Measurements from ENCODE around the gene SUMO2. TPM values are rescaled to one million over a fixed set of nuclear protein-coding genes. Genes with fewer than 3 reads are reported as not detected.

The SUMO2 gene
- total RNA-seq, 1 experiment from 2014 or later: 650 TPM

GRCh38 chr17:75154195-75155106 is 28.3 kb downstream of the SUMO2 start, which contains the start of gene JPT1 (continued):
- no peak for TF ChIP-seq ATF1 (CRISPR knock-in tag; IDR thresholded peaks at IDR 0.05)
- TF ChIP-seq GRHL2 (CRISPR knock-in tag; IDR thresholded peaks at IDR 0.05; ENCODE audit: insufficient replicate concordance, severe bottlenecking): no peak
- peak; percentile 61 for TF ChIP-seq ETV6 (CRISPR knock-in tag; IDR thresholded peaks at IDR 0.05)
- TF ChIP-seq NR2C2 (CRISPR knock-in tag; IDR thresholded peaks at IDR 0.05): no peak
- TF ChIP-seq ZNF281 (CRISPR knock-in tag; IDR thresholded peaks at IDR 0.05): peak; percentile 84
- TF ChIP-seq GABPB1 (CRISPR knock-in tag; IDR thresholded peaks at IDR 0.05): peak; percentile 54
- TF ChIP-seq RORB (CRISPR knock-in tag; IDR thresholded peaks at IDR 0.05): no peak
- TF ChIP-seq NR3C1 (CRISPR knock-in tag; conservative IDR thresholded peaks at IDR 0.05; ENCODE audit: low read depth): no peak
- TF ChIP-seq PRRX2 (CRISPR knock-in tag; IDR thresholded peaks at IDR 0.05): no peak
- TF ChIP-seq ESRRA (CRISPR knock-in tag; IDR thresholded peaks at IDR 0.05; ENCODE audit: borderline replicate concordance): peak; percentile 71; the same call in 1 of the 2 replicates
- no peak for TF ChIP-seq ATF6 (CRISPR knock-in tag; IDR thresholded peaks at IDR 0.05)
- TF ChIP-seq USF1 (CRISPR knock-in tag; IDR thresholded peaks at IDR 0.05): peak; percentile 43; the same call in 1 of the 2 replicates
- TF ChIP-seq ERG (CRISPR knock-in tag; IDR thresholded peaks at IDR 0.05): 0 out of 2 replicates have a peak, but pooled peaks have one; percentile 52
- no peak for TF ChIP-seq GTF2I (CRISPR knock-in tag; conservative IDR thresholded peaks at IDR 0.05)
- TF ChIP-seq USF2 (CRISPR knock-in tag; IDR thresholded peaks at IDR 0.05): no peak
- TF ChIP-seq ATF3 (CRISPR knock-in tag; conservative IDR thresholded peaks at IDR 0.05): no peak
- no peak for TF ChIP-seq E2F1 (CRISPR knock-in tag; IDR thresholded peaks at IDR 0.05)
- TF ChIP-seq E2F4 (CRISPR knock-in tag; IDR thresholded peaks at IDR 0.05; ENCODE audit: borderline replicate concordance, low read depth): no peak
- no peak for TF ChIP-seq TEAD4 (CRISPR knock-in tag; IDR thresholded peaks at IDR 0.05)
- no peak for TF ChIP-seq PRDM15 (CRISPR knock-in tag; IDR thresholded peaks at IDR 0.05)
- TF ChIP-seq SP1 (CRISPR knock-in tag; conservative IDR thresholded peaks at IDR 0.05): peak; percentile 81
- 0 out of 2 replicates have a peak, but pooled peaks have one; percentile 59 for TF ChIP-seq ZNF219 (CRISPR knock-in tag; IDR thresholded peaks at IDR 0.05; ENCODE audit: borderline replicate concordance)
- no peak for TF ChIP-seq ZNF121 (CRISPR knock-in tag; IDR thresholded peaks at IDR 0.05)
- TF ChIP-seq FOXP1 (CRISPR knock-in tag; IDR thresholded peaks at IDR 0.05; ENCODE audit: borderline replicate concordance): peak; percentile 65
